Activated CD8-positive, alpha-beta memory T cell treated with anti-CD3 and anti-CD28 coated beads for 48 hours (primary cell): ENCODE measurements around the gene POLN.
"Not testable (repeated sequence)": the region's sequence is repeated elsewhere in the genome, so short reads cannot be mapped to it uniquely, and the experiment has no call there.

Experiments
- DNase-seq, 3 experiments: peaks; one replicate each; pipeline ENCODE4 v3.0.0-alpha.2; 2020; ENCODE audit warnings: low read depth in 2 of 3, low spot score in 2 of 3

The POLN gene

GRCh38 chr4:2251795-2252529 lies 10.0 kb upstream of the POLN start:
- no peak for DNase-seq

GRCh38 chr4:2251073-2251794 lies 9.3 kb upstream of the POLN start:
- DNase-seq = no peak

GRCh38 chr4:2250357-2251072 lies 8.6 kb upstream of the POLN start:
- no peak for DNase-seq

DNA sequence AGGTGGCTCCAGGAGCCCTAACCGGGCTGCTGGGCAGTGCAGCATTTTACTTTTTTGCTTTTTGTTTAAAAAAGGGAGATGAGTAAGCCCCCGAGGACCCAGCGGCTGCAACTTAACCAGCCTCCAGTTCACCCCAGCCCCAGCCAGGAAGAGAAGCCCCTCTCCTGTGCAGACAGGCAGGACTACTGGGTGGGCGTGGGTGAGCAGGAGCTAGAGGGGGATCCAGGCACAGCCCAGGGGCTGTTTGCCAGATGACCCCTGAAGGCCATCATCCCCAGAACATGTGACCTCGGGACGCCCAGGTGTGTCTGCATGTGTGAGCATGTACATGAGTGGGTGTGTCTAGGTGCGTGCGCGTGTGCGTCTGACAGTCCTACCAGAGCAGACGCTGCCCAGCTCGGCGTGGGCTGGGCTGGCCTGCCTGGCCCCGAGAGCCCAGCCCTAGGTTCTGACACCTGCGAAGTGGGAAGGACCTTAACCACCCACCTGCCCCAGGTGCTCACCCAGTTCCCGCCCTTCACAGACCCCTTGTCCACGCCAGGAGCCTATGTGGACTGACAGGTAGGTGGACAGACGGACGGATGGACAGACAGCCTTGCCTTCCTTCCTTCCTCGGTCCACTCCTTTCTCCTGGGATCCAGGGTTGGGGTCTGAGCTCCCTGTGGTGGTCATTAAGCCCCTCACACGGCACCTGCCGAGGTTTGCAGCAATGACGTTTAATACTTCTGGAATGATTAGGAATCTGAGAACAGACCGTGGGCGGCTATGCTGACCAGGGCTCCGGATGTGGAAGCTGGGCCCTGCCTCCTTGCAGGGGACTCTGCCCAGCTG lies 7.8 kb upstream of the POLN start:
- no peak for DNase-seq

DNA sequence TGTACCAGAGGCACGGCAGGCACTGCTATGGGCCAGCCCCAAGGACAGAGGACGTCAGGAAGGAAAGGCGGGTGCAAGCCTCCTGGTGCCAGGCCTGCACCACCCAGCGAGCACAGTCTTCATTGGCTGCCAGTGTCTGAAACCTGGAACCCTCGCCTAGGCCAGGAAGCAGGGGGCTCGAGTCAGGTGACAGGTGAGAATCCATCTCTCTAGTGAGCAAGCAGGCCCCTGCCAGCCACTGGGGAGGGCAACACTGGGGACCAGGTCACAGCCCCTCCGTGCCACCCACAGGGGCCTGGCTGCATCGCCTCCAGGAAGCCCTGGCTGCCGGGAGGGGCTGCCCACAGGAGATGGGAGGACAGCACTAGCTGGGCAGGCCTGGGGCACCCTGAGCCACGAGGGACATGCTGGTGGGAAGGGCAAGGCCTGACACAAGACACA lies 6.9 kb upstream of the POLN start:
- DNase-seq = no peak

- DNase-seq = no peak
Measured at GRCh38 chr4:2248044-2248780, 6.3 kb upstream of the POLN start.

GRCh38 chr4:2247128-2248043 lies 5.5 kb upstream of the POLN start:
- no peak for DNase-seq

- DNase-seq = no peak
Measured at GRCh38 chr4:2246384-2247127, 4.6 kb upstream of the POLN start.

- no peak for DNase-seq
Measured at GRCh38 chr4:2245787-2246275, 3.9 kb upstream of the POLN start.

DNA sequence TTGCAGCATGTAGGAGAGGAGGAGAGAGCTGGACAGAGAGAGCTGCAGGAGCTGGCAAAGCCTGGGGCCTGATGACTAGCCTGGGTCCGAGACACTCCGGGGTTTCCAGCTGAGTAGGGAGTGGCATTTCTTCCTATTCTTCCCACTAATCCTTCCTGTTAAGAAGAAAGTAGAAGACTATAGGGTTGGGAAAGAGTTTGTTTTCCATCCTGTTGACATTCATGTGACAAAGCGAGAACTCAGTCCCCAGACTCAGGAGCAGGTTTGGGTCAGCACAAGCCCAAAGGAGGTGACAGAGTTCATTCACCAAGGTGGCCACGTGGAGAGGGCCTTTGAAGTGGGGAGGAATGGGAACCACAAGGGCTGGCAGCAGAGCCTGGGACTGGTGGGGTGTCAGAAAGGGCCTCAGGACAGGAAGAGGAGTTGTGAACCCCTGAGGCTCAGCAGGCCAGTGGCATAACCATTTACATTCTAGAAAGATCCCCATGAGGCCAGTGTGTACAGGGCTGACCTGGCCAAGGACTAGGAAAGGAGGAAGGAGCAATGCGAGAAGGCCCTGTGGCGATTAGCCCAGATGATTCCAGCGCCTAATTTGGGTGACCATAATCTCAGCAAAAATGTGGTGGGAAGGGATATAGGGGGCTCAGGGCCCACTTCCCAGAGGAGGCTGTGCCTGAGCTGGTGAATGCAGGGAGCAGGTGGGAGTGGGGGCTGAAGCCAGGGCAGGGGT lies 3.3 kb upstream of the POLN start:
- DNase-seq = no peak

DNA sequence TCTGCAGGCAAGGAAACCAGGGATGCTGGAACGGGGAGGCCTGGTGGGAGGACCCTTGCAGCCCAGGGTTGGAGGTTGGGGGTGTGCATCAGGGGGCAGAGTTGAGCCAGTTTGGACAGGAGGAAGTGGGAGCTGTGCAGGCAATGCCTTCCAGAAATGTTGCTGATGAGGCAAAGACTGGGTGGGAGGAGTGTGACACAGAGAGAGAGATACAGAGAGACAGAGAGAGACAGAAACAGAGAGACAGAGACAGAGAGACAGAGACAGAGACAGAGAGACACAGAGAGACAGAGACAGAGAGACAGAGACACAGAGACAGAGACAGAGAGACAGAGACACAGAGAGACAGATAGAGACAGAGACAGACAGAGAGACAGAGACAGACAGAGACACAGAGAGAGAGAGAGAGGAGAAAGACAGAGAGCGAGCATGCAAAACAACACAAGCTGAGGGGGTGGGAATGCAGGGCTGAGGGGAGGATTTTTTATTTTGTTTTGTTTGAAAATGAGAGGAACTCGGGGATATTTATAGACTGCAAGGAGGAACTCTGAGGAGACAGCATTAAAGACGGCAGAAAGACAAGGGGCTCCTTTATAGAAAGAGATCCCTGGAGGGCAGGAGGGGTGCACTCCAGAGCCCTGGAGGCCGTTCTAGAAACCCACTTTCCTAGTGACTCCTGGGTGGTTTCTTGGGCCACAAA lies 1.9 kb upstream of the POLN start:
- DNase-seq = no peak

DNA sequence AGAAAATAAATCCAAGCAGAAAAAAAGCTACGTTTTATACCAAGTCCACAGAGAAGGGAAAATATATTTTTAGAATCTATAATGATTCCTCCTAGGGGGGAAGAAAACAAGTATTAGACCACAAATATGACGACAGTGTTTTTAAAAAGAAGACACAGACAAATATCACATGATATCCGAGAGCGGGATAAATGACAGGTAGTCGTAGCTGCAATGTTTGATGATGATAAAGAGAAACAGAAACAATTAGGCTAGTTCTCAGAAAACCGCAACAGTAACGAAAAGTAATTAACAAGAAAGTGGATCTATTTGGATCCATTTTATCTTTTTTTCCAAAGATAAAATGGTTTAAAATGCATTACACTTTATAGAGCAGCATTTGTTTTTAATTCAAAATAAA lies 918 bp downstream of the POLN start:
- DNase-seq = no peak

- DNase-seq = no peak
Measured at GRCh38 chr4:2236944-2237666, 4.8 kb downstream of the POLN start.

- no peak for DNase-seq
Measured at GRCh38 chr4:2231082-2231481, 10.8 kb downstream of the POLN start.

DNA sequence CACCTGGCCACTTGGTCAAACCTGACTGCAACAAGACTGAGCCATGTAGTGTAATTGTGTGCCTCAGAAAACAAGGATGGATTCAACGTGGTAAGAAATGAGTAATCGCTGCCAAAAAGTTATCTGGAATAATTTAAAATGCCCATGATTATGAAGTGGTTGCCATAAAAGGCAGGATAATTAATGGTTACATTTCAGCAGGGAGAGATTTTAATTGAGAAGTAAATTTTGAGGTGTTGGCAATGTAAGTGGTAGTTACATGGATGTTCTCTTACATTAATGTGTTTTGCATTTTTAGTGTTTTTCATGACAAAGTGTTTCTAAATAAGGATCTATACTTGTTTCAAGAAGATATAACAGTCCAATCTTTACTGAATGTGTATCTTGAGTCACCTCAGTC lies 15.7 kb downstream of the POLN start:
- DNase-seq = no peak

GRCh38 chr4:2222838-2223237 lies 19.1 kb downstream of the POLN start:
- no peak for DNase-seq

- not testable (repeated sequence) for DNase-seq
Measured at GRCh38 chr4:2221378-2221777, 20.5 kb downstream of the POLN start.
